Urinary bladder (tissue), 4 donors: ENCODE data around the gene NFYB. TPM values are rescaled to one million over a fixed set of nuclear protein-coding genes. Genes with fewer than 3 reads are reported as not detected.

ENCODE experiments used
- DNase-seq: peaks from one replicate; pipeline ENCODE4 v3.0.0-alpha.2; 2015; ENCODE audit errors: extremely low spot score
- H3K27ac ChIP-seq: one replicate; pipeline ENCODE4 v1.5.1; 2013; ENCODE audit warnings: low read depth, mild to moderate bottlenecking, moderate library complexity
- H3K36me3 ChIP-seq: one replicate; pipeline ENCODE4 v1.6.1; 2013; ENCODE audit warnings: mild to moderate bottlenecking, moderate library complexity; ENCODE audit not compliant: insufficient read depth
- H3K4me1 ChIP-seq: one replicate; pipeline ENCODE4 v1.6.1; 2013; ENCODE audit warnings: mild to moderate bottlenecking, moderate library complexity; ENCODE audit not compliant: insufficient read depth
- H3K4me3 ChIP-seq: one replicate; pipeline ENCODE4 v1.5.1; 2013; ENCODE audit warnings: low read depth, low read length
- whole genome bisulfite sequencing: extraction: QIAGEN DNeasy Blood & Tissue Kit; methylation state at CpG from one replicate; pipeline ENCODE4 v1.1.7; 2013; 5-methylcytosine and 5-hydroxymethylcytosine counted together
- polyA plus RNA-seq: library from polyadenylated mRNA; stranded (reverse); fragments of 200-250 nt; gene quantifications from one replicate; pipeline ENCODE4 v1.2.3, GENCODE V29; 2013
- total RNA-seq: library from RNA; depleted of rRNA; stranded (reverse); fragments of >200 nt; gene quantifications from one replicate; pipeline ENCODE4 v1.2.3, GENCODE V29; 2014
- donor health status: healthy with polysubstance abuse.
- donor health status: healthy.

NFYB gene
- total and polyA plus RNA-seq, 2 donors = 43.7 to 55.9 TPM

DNA sequence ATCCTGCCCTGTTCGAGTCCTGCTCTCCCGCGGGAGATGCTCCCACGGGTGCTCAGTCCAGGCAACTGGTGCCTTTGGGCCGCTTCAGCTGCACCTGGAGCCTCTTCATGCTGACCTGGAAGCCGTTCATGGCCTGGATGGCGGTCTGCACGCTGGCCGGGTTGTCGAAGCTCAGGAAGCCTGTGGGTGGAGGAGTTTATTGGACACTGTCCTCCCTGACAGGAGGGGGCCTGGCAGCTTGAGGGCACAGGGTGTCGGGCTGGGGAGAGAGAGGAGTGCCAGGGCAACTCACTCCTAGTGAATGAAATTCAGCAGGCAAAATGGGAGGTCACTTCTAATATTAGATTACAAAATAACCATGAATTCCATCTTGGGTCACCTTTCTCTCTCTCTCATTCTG, 9.3 kb upstream of the NFYB start:
- no peak for DNase-seq
- H3K4me1 ChIP-seq = no peaks in the 10 kb centered on the region
- 81% methylated on average over 11 of the region's 11 CpGs for WGBS
- no peak overlapping the region for H3K27ac ChIP-seq
- H3K36me3 ChIP-seq = no peaks in the 10 kb centered on the region
- no peak overlapping the region for H3K4me3 ChIP-seq

DNA sequence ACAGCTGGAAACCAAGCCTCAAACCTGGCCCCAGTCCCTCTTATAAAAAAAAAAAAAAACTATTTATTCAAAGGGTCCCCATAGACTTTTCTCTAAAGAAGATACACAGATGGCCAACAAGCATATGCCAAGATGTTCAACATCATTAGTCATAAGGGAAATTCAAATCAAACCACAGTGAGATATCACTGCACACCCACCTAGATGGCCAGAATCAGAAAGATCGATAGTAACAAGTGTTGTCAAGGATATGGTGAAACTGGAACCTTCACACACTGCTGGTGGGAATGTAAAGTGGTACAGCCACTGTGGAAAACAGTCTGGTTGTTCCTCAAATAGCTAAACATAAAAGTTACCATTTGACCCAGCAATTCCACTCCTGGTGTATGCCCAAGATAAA, 5.9 kb upstream of the NFYB start:
- no peak overlapping the region for H3K4me3 ChIP-seq
- WGBS = 93% methylated on average over 1 of the region's 1 CpG
- DNase-seq = no peak
- H3K4me1 ChIP-seq = no peaks in the 10 kb centered on the region
- no peak overlapping the region for H3K27ac ChIP-seq
- H3K36me3 ChIP-seq = no peaks in the 10 kb centered on the region

DNA sequence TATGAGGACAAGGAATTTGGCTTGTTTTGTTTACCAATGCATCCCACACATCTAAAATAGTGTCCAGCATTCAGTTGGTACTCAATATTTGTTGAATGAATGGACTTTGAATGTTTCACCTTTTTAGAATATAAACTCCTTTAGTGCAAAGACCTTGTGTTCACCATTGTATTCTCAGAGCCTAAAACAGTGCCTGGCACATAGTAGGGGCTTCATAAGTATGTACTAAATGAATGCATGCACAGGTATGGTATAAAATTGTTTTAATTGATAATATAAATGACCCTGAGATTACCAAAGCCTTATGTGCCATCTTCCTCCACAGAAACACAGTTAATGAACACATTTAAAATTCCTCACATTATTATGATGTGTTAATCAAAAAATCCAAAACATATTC, 5.0 kb upstream of the NFYB start:
- no peak overlapping the region for H3K4me3 ChIP-seq
- no peak overlapping the region for H3K27ac ChIP-seq
- no peaks in the 10 kb centered on the region for H3K4me1 ChIP-seq
- H3K36me3 ChIP-seq = no peaks in the 10 kb centered on the region
- no peak for DNase-seq

DNA sequence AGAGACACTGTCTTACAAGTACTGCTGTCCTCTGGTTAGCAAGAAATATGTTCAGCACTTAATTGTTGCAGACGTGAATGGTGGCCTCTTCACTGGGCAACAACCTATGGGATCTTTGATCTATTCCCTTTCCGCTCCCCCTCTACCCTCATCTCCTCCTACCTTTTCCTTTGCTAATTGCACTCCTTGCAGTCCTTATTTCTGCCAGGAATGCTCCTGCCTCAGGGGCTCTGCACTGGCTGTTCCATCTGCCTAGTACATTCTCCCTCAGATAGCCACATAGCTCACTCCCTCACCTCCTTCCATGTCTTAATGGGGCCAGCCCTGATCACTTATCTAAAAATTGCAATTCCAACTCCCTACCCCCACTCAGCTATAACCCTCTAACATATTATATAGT, 4.5 kb upstream of the NFYB start:
- no peaks in the 10 kb centered on the region for H3K4me1 ChIP-seq
- H3K4me3 ChIP-seq = no peak overlapping the region
- no peaks in the 10 kb centered on the region for H3K36me3 ChIP-seq
- DNase-seq = no peak
- no peak overlapping the region for H3K27ac ChIP-seq
- 79% methylated on average over 2 of the region's 2 CpGs for WGBS

DNA sequence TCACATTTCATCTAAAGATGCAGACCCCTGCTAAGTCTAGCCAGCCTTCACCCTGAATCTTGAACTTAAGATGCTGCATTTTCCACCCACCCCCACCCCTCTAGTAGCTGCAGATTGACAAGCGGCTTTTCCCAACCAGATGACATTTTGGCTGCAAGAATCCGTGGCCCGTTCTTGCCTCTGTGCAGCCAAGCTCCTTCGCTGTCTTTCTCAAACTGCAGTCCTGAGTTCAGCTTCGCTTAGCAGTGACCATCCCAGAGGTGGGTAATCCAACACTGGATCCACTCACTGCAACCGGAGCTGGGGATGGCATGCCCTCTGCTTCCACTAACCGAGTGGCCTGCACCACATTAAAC, 765 bp upstream of the NFYB start:
- 37% methylated on average over 7 of the region's 7 CpGs for WGBS
- Histone ChIP-seq H3K36me3 (no peaks in the 10 kb centered on the region), H3K4me1 (no peaks in the 10 kb centered on the region), H3K27ac (no peak overlapping the region), H3K4me3 (no peak overlapping the region)
- DNase-seq = no peak

DNA sequence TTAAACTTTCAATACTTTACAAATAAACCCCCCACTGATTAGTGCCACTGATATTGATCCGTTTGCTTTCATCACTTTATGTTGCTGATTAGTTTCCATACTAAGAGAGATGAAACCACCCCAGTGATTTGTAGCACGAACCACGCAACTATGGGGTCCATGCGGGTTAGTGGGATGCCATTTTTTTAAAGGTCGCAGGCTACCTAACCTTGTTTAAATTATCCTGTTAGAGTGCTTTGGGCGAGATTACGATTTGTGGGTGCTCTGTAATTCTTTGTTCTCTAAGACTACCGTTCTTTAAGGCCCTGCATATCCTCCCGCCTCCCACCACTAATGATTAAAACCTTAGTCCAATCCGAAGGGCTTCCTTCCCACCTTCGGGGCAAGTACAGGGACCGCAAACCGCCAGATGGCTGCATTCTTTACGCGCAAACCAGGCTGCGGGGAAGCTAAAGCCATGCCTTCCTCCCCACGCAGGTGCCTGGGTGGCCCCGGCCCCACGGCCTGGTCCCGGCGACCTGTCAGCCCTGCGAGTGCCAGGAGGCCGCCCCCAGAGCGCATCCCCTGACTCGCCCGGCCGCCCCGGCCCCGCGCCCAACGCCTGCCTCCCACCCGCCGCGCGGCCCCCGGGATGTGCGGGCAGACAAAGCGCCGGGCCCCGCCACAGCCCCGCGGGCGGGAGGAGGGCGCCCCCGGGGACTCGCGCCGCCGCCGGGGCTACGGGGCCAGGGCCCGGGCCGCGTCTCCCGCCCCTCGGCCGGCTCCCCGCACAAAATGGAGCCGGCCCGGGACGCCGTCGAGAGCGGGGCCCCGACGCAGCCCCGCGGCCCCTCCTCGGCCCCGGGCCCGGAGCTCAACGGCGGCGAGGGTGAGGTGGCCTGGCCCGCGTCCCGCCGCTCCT, 759 bp downstream of the NFYB start:
- WGBS = under 1% methylated on average over 77 of the region's 78 CpGs
- H3K4me1 ChIP-seq = no peaks in the 10 kb centered on the region
- H3K4me3 ChIP-seq = peak overlapping the region; percentile 96
- peak overlapping the region; percentile 82 for H3K27ac ChIP-seq
- DNase-seq = peak; percentile 6
- no peaks in the 10 kb centered on the region for H3K36me3 ChIP-seq

DNA sequence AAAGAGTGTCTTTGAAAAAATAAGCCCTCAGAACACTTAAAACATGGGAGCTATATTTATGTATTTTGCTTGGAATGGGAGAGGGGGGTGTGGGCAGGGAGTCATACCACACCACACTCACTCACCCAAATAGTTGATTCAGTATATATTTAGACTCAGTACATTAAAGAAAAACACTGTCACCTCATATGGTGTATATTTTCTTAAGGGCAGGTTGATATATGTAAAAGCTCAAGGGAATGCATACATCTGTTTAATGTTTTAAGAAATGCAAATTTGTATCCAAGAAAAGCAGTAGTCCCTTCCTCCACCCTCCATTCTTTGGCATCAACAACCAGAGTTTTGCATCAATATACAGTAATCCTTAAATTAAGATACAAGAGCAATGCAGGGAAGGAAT, 1.4 kb downstream of the NFYB start:
- peaks cover 2% of the 10 kb centered on the region for H3K4me1 ChIP-seq
- DNase-seq = no peak
- no peaks in the 10 kb centered on the region for H3K36me3 ChIP-seq
- peak overlapping the region; percentile 96 for H3K4me3 ChIP-seq
- H3K27ac ChIP-seq = no peak overlapping the region

DNA sequence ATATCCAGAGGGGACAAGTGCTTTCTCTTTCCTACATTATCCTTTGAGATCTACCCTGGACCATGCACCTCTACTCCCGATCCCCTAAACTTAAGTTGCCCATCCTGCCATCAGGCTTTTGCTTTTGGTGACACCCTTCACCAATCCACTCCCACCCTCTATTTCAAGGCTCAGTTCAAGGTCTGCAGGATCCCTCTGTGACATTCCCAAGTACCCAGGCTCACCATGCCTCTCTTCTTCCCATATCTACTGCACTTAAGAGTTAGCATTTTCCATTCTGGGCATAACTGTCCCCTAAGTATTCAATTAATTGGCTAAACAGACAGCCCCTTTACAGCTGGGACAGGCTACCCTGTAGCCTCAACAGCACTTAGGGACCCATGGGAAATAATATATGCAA, 3.1 kb downstream of the NFYB start:
- Histone ChIP-seq H3K27ac (no peak overlapping the region), H3K4me3 (no peak overlapping the region), H3K36me3 (no peaks in the 10 kb centered on the region), H3K4me1 (peaks cover 2% of the 10 kb centered on the region)
- DNase-seq = no peak
- 98% methylated on average over 1 of the region's 1 CpG for WGBS

DNA sequence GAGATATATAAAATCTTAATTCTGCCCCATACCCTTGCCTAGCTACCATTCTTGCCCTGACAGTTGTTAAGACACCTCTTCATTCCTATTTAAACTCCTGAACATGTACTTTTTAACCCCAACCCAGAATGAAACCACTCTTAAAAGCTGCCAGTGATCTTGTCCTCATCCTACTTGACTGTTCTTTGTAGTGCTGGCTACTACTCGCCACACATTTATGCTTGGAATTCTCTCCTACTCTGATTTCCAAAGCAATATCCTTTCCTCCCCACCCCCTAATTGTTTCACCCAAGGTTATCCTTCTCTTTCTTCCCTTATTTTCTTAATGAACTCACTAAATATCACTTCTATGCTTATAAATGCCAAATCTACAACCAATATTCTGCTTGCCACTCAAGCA, 4.1 kb downstream of the NFYB start:
- WGBS = 89% methylated on average over 1 of the region's 1 CpG
- H3K4me1 ChIP-seq = peaks cover 2% of the 10 kb centered on the region
- no peaks in the 10 kb centered on the region for H3K36me3 ChIP-seq
- no peak overlapping the region for H3K27ac ChIP-seq
- H3K4me3 ChIP-seq = no peak overlapping the region
- DNase-seq = no peak

DNA sequence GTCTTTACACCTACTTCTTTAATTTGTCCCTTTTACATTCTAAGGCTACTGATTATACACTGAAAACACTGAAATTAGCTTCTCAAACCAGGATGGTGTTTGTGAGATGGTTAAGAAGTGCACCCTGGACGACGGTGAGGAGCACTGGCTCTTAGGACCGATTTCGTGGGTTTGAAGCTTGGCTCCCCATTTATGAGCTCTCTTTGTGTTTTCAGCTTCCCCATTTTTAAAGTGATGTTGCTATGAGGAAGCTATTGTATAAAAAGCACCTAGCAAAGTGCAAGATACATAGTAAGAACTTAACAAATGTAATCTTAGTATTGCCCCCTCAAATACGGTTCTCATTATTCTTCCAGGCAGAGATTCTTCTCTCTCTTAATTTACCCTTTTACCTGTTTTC, 4.7 kb downstream of the NFYB start:
- no peak for DNase-seq
- H3K4me1 ChIP-seq = peaks cover 2% of the 10 kb centered on the region
- H3K4me3 ChIP-seq = no peak overlapping the region
- peaks cover 3% of the 10 kb centered on the region for H3K36me3 ChIP-seq
- H3K27ac ChIP-seq = no peak overlapping the region
- 88% methylated on average over 5 of the region's 5 CpGs for WGBS

DNA sequence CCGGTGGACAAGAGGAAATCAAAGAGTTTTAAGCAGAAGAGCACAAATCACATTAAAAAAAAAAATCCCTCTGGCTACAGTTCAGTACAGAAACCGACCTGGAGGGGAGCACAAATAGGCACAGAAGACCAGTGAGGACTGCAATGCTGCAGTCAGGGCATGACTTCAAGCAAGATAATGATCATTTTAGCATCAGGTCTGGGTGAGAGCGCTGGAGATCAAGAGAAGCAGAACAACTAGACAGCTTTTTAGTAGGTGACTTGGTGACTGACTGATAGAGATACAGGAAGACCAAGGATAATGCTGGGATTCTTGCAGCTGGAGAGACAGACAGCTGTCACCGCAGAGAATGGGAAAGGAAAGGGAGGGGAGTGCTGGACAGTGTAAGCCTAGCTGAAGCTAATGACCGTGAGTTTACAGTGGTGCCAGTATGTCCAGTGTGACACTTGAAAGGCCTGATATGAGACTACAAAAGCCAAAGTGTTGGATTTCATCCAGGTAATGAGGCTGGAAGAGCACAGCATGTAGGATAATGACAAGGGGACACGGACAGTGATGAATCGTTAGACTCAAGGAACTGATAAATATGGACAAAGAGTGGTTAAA, 5.6 kb downstream of the NFYB start:
- H3K36me3 ChIP-seq = peaks cover 4% of the 10 kb centered on the region
- peaks cover 2% of the 10 kb centered on the region for H3K4me1 ChIP-seq
- no peak for DNase-seq
- WGBS = 69% methylated on average over 7 of the region's 7 CpGs
- no peak overlapping the region for H3K27ac ChIP-seq
- H3K4me3 ChIP-seq = no peak overlapping the region

DNA sequence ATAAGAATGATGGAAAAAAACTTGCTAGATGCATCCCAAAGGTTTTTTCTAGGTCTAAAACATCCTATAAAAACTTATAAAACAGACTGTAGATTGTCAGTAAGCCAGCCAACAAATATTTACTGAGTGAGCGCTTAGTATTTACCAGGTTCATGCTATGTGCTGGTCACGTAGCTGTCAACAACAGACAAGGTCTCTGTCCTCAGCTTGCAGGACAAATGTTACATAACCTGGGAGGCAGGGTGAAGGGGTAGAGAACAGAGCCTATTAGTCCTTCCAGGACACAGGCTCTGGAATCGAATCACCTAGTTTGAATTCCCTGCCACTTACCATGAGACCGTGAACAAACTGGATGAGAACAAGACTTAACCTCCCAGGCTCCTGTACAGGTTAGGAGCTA, 6.4 kb downstream of the NFYB start:
- no peak for DNase-seq
- H3K36me3 ChIP-seq = peaks cover 4% of the 10 kb centered on the region
- H3K4me3 ChIP-seq = no peak overlapping the region
- peaks cover 2% of the 10 kb centered on the region for H3K4me1 ChIP-seq
- 87% methylated on average over 4 of the region's 4 CpGs for WGBS
- H3K27ac ChIP-seq = peak overlapping the region; percentile 2

DNA sequence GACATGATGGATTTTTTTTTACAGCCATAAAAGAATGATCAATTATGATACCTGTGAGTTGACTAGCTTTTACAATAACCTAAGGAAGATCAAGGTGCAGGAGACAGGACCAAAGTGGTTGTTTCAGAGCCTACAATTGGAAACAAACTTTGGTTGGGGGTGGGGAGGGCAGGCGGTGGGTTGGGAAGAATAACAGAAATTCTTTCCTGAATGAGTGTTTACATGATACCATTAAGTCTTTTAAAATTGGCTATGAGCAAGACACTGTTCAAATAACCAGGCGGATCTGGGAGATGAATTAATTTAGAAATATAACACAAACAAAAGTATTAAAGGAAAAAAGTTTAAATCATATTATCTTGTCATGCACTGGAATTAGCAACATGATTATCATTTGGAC, 7.2 kb downstream of the NFYB start:
- H3K4me1 ChIP-seq = peaks cover 2% of the 10 kb centered on the region
- 22% methylated on average over 2 of the region's 2 CpGs for WGBS
- no peak overlapping the region for H3K4me3 ChIP-seq
- no peak for DNase-seq
- H3K27ac ChIP-seq = no peak overlapping the region
- H3K36me3 ChIP-seq = peaks cover 4% of the 10 kb centered on the region

DNA sequence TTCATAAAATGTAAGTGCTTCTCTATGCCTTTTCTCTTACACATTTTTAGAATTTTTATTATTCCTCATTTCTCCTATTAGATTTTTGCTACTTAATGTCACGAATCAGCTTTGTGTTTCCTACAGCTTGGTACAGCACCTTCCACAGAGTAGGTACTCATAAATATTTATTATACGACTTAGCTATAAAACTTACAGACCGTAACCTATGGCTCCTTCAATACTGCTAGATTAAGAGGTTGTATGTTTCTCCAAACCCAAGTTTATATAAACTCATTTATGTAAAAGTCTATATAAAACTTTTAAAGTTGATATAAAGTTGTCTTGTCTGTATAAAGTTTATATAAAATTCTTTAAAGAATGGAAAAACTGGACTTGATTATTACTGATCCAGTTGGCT, 11.5 kb downstream of the NFYB start:
- no peak for DNase-seq
- Histone ChIP-seq H3K4me3 (no peak overlapping the region), H3K27ac (no peak overlapping the region), H3K4me1 (no peaks in the 10 kb centered on the region), H3K36me3 (peaks cover 7% of the 10 kb centered on the region)
- 68% methylated on average over 3 of the region's 3 CpGs for WGBS
